GM23338 (cell line): Measurements from ENCODE around the gene ZCCHC12. TPM values are rescaled to one million over a fixed set of nuclear protein-coding genes. Genes with fewer than 3 reads are reported as not detected.

Source experiments
- ATAC-seq: fragments of 200-7000 bp; cut with Tn5 transposase; 3 replicates; pipeline ENCODE4 v1.9.1; 2020
- DNase-seq: peaks from one replicate; pipeline ENCODE4 v3.0.0-alpha.2; 2015; ENCODE audit warnings: low spot score
- H2AFZ ChIP-seq: fragments of 200-600 bp; sonication (generic); 2 replicates; pipeline ENCODE4 v1.8.0; 2016; ENCODE audit warnings: antibody characterized with exemption, mild to moderate bottlenecking, moderate library complexity
- H3F3A ChIP-seq: fragments of 200-600 bp; sonication (generic); replicated peaks from 2 replicates; pipeline ENCODE4 v1.8.0; 2017; ENCODE audit warnings: antibody characterized with exemption, mixed run types, low read depth
- H3K27ac ChIP-seq: fragments of 200-600 bp; sonication (generic); 2 replicates; pipeline ENCODE4 v1.6.1; 2016; ENCODE audit warnings: low read depth
- H3K27me3 ChIP-seq: fragments of 200-600 bp; sonication (generic); 2 replicates; pipeline ENCODE4 v1.8.0; 2016; ENCODE audit warnings: mild to moderate bottlenecking, mixed run types, moderate library complexity; ENCODE audit not compliant: insufficient read depth
- H3K36me3 ChIP-seq: fragments of 200-600 bp; sonication (generic); 2 replicates; pipeline ENCODE4 v1.8.0; 2016; ENCODE audit warnings: mild to moderate bottlenecking; ENCODE audit not compliant: insufficient read depth
- H3K4me1 ChIP-seq: fragments of 200-600 bp; sonication (generic); 2 replicates; pipeline ENCODE4 v1.8.0; 2016; ENCODE audit warnings: mild to moderate bottlenecking, moderate library complexity; ENCODE audit not compliant: insufficient read depth
- H3K4me2 ChIP-seq: fragments of 200-600 bp; sonication (generic); 2 replicates; pipeline ENCODE4 v1.7.1; 2017; ENCODE audit warnings: mixed run types
- H3K4me3 ChIP-seq: fragments of 200-600 bp; sonication (generic); 2 replicates; pipeline ENCODE4 v1.6.1; 2016; ENCODE audit warnings: mixed run types
- H3K79me2 ChIP-seq: fragments of 200-600 bp; sonication (generic); replicated peaks from 2 replicates; pipeline ENCODE4 v1.8.0; 2017; ENCODE audit warnings: mild to moderate bottlenecking; ENCODE audit not compliant: insufficient read depth
- H3K9me2 ChIP-seq: fragments of 200-600 bp; sonication (generic); 2 replicates; pipeline ENCODE4 v1.8.0; 2017; ENCODE audit not compliant: insufficient read depth
- H4K20me1 ChIP-seq: fragments of 200-600 bp; sonication (generic); replicated peaks from 2 replicates; pipeline ENCODE4 v1.8.0; 2017; ENCODE audit warnings: mild to moderate bottlenecking; ENCODE audit not compliant: insufficient read depth
- H3K27ac Mint-ChIP-seq: 2 replicates; pipeline ENCODE4 v1.8.0; 2020; ENCODE audit warnings: inconsistent platforms, mild to moderate bottlenecking, moderate library complexity, mixed read lengths
- H3K27me3 Mint-ChIP-seq: 3 replicates; pipeline ENCODE4 v1.8.0; 2022; ENCODE audit warnings: low read depth, mild to moderate bottlenecking, moderate library complexity, mixed read lengths, inconsistent platforms; ENCODE audit not compliant: insufficient read depth, poor library complexity
- H3K36me3 Mint-ChIP-seq: 3 replicates; pipeline ENCODE4 v1.8.0; 2021; ENCODE audit warnings: low read depth, mild to moderate bottlenecking, inconsistent platforms, moderate library complexity, mixed read lengths
- H3K4me1 Mint-ChIP-seq: 3 replicates; pipeline ENCODE4 v1.8.0; 2020; ENCODE audit warnings: mild to moderate bottlenecking, inconsistent platforms, mixed read lengths
- H3K4me3 Mint-ChIP-seq: 3 replicates; pipeline ENCODE4 v1.8.0; 2021; ENCODE audit warnings: moderate library complexity, mild to moderate bottlenecking, inconsistent platforms, mixed read lengths
- H3K9me3 Mint-ChIP-seq: 3 replicates; pipeline ENCODE4 v1.8.0; 2020; ENCODE audit warnings: moderate library complexity, mild to moderate bottlenecking, inconsistent platforms, mixed read lengths
- CREB1 ChIP-seq: fragments of 250-450 bp; sonication (Bioruptor Pico); IDR thresholded peaks from 2 replicates; pipeline ENCODE4 v1.5.0; 2020; ENCODE audit warnings: low read depth, mild to moderate bottlenecking, moderate library complexity
- CTCF ChIP-seq, 2 experiments: fragments of 200-600 bp in 1 of 2; sonication (generic) in 1 of 2; conservative IDR thresholded peaks; 2 replicates each; pipeline versions ENCODE4 v1.5.1 to v1.6.1; 2016 to 2017; ENCODE audit warnings: antibody characterized with exemption in 2 of 2, low read depth in 2 of 2, mild to moderate bottlenecking in 2 of 2, moderate library complexity in 1 of 2
- ETS1 ChIP-seq: IDR thresholded peaks from 2 replicates; pipeline ENCODE4 v1.6.1; 2016; ENCODE audit warnings: antibody characterized with exemption
- EZH2 ChIP-seq: fragments of 200-600 bp; sonication (generic); IDR thresholded peaks from one replicate; pipeline ENCODE4 v1.8.0; 2017; ENCODE audit warnings: antibody characterized with exemption, mild to moderate bottlenecking, low read depth; ENCODE audit not compliant: unreplicated experiment
- EZH2phosphoT487 ChIP-seq: fragments of 200-600 bp; sonication (generic); IDR thresholded peaks from one replicate; pipeline ENCODE4 v1.8.1; 2018; ENCODE audit warnings: antibody characterized with exemption; ENCODE audit not compliant: unreplicated experiment
- NANOG ChIP-seq: IDR thresholded peaks from 2 replicates; pipeline ENCODE4 v1.6.1; 2016; ENCODE audit warnings: antibody characterized with exemption, borderline replicate concordance
- POLR2AphosphoS5 ChIP-seq: IDR thresholded peaks from 2 replicates; pipeline ENCODE4 v1.6.1; 2016; ENCODE audit warnings: antibody characterized with exemption, low read depth
- REST ChIP-seq: IDR thresholded peaks from one replicate; pipeline ENCODE4 v1.6.1; 2018; ENCODE audit warnings: antibody characterized with exemption; ENCODE audit not compliant: unreplicated experiment
- ZNF114 ChIP-seq: fragments of 250-450 bp; sonication (Bioruptor Pico); IDR thresholded peaks from 2 replicates; pipeline ENCODE4 v1.5.0; 2020; ENCODE audit warnings: mild to moderate bottlenecking, moderate library complexity
- ZNF462 ChIP-seq: fragments of 250-450 bp; sonication (Bioruptor Pico); IDR thresholded peaks from 2 replicates; pipeline ENCODE4 v1.5.0; 2020; ENCODE audit warnings: mild to moderate bottlenecking, moderate library complexity
- polyA plus RNA-seq: library from polyadenylated mRNA; unstranded; fragments of >200 nt; fragmentation: Nextera tagmentation; extraction: Ambion mirVana; gene quantifications from 2 replicates; pipeline ENCODE4 v1.2.1, GENCODE V29; 2016
- total RNA-seq: library from RNA; depleted of rRNA; stranded (reverse); fragments of >200 nt; shearing (Covaris generic); gene quantifications from 2 replicates; pipeline ENCODE4 v1.2.3, GENCODE V29; 2014

Gene ZCCHC12
- total and polyA plus RNA-seq, 2 experiments from 2014 or later, result 0.32 to 0.38 TPM

- TF ChIP-seq CTCF (conservative IDR thresholded peaks at IDR 0.05; ENCODE audit: low read depth in 2 of 2) (peak; percentile 45 to 78), ZNF462 (CRISPR knock-in tag) (no peak), ZNF114 (CRISPR knock-in tag) (no peak), ETS1 (no peak), REST (no peak), NANOG (no peak), POLR2AphosphoS5 (0 out of 2 replicates have a peak, but pooled peaks have one; percentile 23), EZH2 (no peak), CREB1 (CRISPR knock-in tag) (no peak; the same call in 1 of the 2 replicates), EZH2phosphoT487 (no peak)
- Mint-ChIP-seq H3K27me3 (peaks cover 10% of the 10 kb centered on the region), H3K9me3 (no peaks in the 10 kb centered on the region), H3K4me3 (peak overlapping the region; percentile 67), H3K4me1 (peaks cover 5% of the 10 kb centered on the region; the same call in 1 of the 3 replicates), H3K27ac (no peak overlapping the region), H3K36me3 (no peaks in the 10 kb centered on the region)
- no peaks in the 10 kb centered on the region for H3K4me1 ChIP-seq
- H3F3A ChIP-seq, result no peaks in the 10 kb centered on the region
- H3K4me3 ChIP-seq, result peak overlapping the region; percentile 53
- DNase-seq (peak; percentile 83), ATAC-seq (peak; percentile 97)
- H3K79me2 ChIP-seq, result no peaks in the 10 kb centered on the region
- H2AFZ ChIP-seq, result peak overlapping the region; percentile 83; the same call in 1 of the 2 replicates
- no peaks in the 10 kb centered on the region for H3K36me3 ChIP-seq
- H3K9me2 ChIP-seq, result no peaks in the 10 kb centered on the region
- no peak overlapping the region for H3K27ac ChIP-seq
- peaks cover 17% of the 10 kb centered on the region for H3K27me3 ChIP-seq
- peak overlapping the region; percentile 78 for H3K4me2 ChIP-seq
- no peaks in the 10 kb centered on the region for H4K20me1 ChIP-seq
Observed at GRCh38 chrX:118839334-118839958, 15.8 kb downstream of the ZCCHC12 start.
